ENCODE results near the gene SLC5A9. TPM values are rescaled to one million over a fixed set of nuclear protein-coding genes. Genes with fewer than 3 reads are reported as not detected.

Gene SLC5A9
- total RNA-seq, 4 donors from 2014 or later = 0.42 to 1.3 TPM; not detected in 2

- peaks cover 0 to 19% (median 16%) of the 10 kb centered on the region in 4 donors for H3K4me1 ChIP-seq
- H3K9me3 ChIP-seq = no peaks in the 10 kb centered on the region
- no peak overlapping the region for H3K4me3 ChIP-seq
- H3K36me3 ChIP-seq = no peaks in the 10 kb centered on the region
- no peak for TF ChIP-seq CTCF (IDR thresholded peaks at IDR 0.05)
- TF ChIP-seq POLR2AphosphoS5 (IDR thresholded peaks at IDR 0.05) = no peak
- no peak for TF ChIP-seq POLR2A (IDR thresholded peaks at IDR 0.05; ENCODE audit: low read depth)
- TF ChIP-seq EP300 (IDR thresholded peaks at IDR 0.05) = no peak
- intact Hi-C loops (cut with DNase I) = no loop called here
- DNase-seq (ENCODE audit: extremely low spot score) = no peak
- H3K27ac ChIP-seq (replicated peaks in 1 of 4) = no peak overlapping the region
- no peaks in the 10 kb centered on the region for H3K27me3 ChIP-seq
- 89% methylated on average over 2 of the region's 2 CpGs for WGBS
These were observed 6.6 kb upstream of the SLC5A9 start for GRCh38 chr1:48215889-48216288.

GRCh38 chr1:48216313-48216712, 6.2 kb upstream of the SLC5A9 start:
- Histone ChIP-seq H3K4me1 (peaks cover 0 to 19% (median 16%) of the 10 kb centered on the region in 4 donors), H3K4me3 (no peak overlapping the region), H3K27me3 (no peaks in the 10 kb centered on the region), H3K36me3 (no peaks in the 10 kb centered on the region), H3K27ac (replicated peaks in 1 of 4) (no peak overlapping the region), H3K9me3 (no peaks in the 10 kb centered on the region)
- intact Hi-C loops (cut with DNase I) = no loop called here
- 85% methylated on average over 2 of the region's 2 CpGs for WGBS
- no peak for DNase-seq (ENCODE audit: extremely low spot score)
- TF ChIP-seq EP300 (IDR thresholded peaks at IDR 0.05) (no peak), CTCF (IDR thresholded peaks at IDR 0.05) (no peak), POLR2AphosphoS5 (IDR thresholded peaks at IDR 0.05) (no peak), POLR2A (IDR thresholded peaks at IDR 0.05; ENCODE audit: low read depth) (no peak)

- H3K9me3 ChIP-seq = no peaks in the 10 kb centered on the region
- 68% methylated on average over 3 of the region's 3 CpGs for WGBS
- H3K4me3 ChIP-seq = no peak overlapping the region
- intact Hi-C loops (cut with DNase I) = no loop called here
- TF ChIP-seq POLR2AphosphoS5 (IDR thresholded peaks at IDR 0.05) (no peak), EP300 (IDR thresholded peaks at IDR 0.05) (no peak), POLR2A (IDR thresholded peaks at IDR 0.05; ENCODE audit: low read depth) (no peak), CTCF (IDR thresholded peaks at IDR 0.05) (no peak)
- no peak overlapping the region for H3K27ac ChIP-seq (replicated peaks in 1 of 4)
- H3K27me3 ChIP-seq = no peaks in the 10 kb centered on the region
- H3K4me1 ChIP-seq = peaks cover 0 to 19% (median 16%) of the 10 kb centered on the region in 4 donors
- H3K36me3 ChIP-seq = no peaks in the 10 kb centered on the region
- DNase-seq (ENCODE audit: extremely low spot score) = no peak
These were observed 5.6 kb upstream of the SLC5A9 start for GRCh38 chr1:48216941-48217340.

- TF ChIP-seq POLR2AphosphoS5 (IDR thresholded peaks at IDR 0.05) (no peak), POLR2A (IDR thresholded peaks at IDR 0.05; ENCODE audit: low read depth) (no peak), EP300 (IDR thresholded peaks at IDR 0.05) (no peak), CTCF (IDR thresholded peaks at IDR 0.05) (no peak)
- Histone ChIP-seq H3K36me3 (no peaks in the 10 kb centered on the region), H3K4me3 (no peak overlapping the region), H3K27me3 (no peaks in the 10 kb centered on the region), H3K9me3 (no peaks in the 10 kb centered on the region), H3K27ac (replicated peaks in 1 of 4) (no peak overlapping the region), H3K4me1 (peaks cover 0 to 19% (median 16%) of the 10 kb centered on the region in 4 donors)
- 78% methylated on average over 1 of the region's 1 CpG for WGBS
- no peak for DNase-seq (ENCODE audit: extremely low spot score)
- intact Hi-C loops (cut with DNase I) = no loop called here
These were observed 4.7 kb upstream of the SLC5A9 start for GRCh38 chr1:48217856-48218255.

- Histone ChIP-seq H3K4me1 (peaks cover 0 to 15% (median 12%) of the 10 kb centered on the region in 4 donors), H3K9me3 (no peaks in the 10 kb centered on the region), H3K36me3 (no peaks in the 10 kb centered on the region), H3K27me3 (peaks cover 0 to 7% (median 0%) of the 10 kb centered on the region in 4 donors), H3K27ac (replicated peaks in 1 of 4) (no peak overlapping the region), H3K4me3 (no peak overlapping the region)
- no peak for DNase-seq (ENCODE audit: extremely low spot score)
- WGBS = 79% methylated on average over 2 of the region's 2 CpGs
- intact Hi-C loops (cut with DNase I) = no loop called here
- TF ChIP-seq EP300 (IDR thresholded peaks at IDR 0.05) = no peak
- no peak for TF ChIP-seq POLR2AphosphoS5 (IDR thresholded peaks at IDR 0.05)
These were observed 2.7 kb upstream of the SLC5A9 start for GRCh38 chr1:48219803-48220202.

Data from esophagus muscularis mucosa (tissue), 4 donors.